LNCAP (cell line): ENCODE data around the gene GIMAP6.

Experiments
- CTCF ChIP-seq: fragments of 450-650 bp; IDR thresholded peaks from 2 replicates; pipeline ENCODE4 v1.5.1; 2017; ENCODE audit warnings: mild to moderate bottlenecking

Gene GIMAP6

DNA sequence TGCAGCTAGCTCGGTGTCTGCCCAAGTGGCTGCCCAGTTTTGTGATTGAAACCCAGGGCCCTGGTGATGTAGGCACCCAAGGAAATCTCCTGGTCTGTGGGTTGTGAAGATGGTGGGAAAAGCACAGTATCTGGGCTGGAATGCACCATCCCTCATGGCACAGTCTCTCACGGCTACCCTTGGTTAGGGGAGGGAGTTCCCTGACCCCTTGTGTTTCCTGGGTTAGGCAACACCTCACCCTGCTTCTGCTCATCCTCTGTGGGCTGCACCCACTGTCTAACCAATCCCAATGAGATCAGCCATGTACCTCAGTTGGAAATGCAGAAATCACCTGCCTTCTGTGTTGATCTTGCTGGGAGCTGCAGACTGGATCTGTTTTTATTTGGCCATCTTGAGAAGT, 37.4 kb downstream of the GIMAP6 start:
- no peak for TF ChIP-seq CTCF

GRCh38 chr7:150587551-150587950, 44.6 kb downstream of the GIMAP6 start:
- no peak for TF ChIP-seq CTCF

- no peak for TF ChIP-seq CTCF
Measured at GRCh38 chr7:150586785-150587152, 45.4 kb downstream of the GIMAP6 start.

DNA sequence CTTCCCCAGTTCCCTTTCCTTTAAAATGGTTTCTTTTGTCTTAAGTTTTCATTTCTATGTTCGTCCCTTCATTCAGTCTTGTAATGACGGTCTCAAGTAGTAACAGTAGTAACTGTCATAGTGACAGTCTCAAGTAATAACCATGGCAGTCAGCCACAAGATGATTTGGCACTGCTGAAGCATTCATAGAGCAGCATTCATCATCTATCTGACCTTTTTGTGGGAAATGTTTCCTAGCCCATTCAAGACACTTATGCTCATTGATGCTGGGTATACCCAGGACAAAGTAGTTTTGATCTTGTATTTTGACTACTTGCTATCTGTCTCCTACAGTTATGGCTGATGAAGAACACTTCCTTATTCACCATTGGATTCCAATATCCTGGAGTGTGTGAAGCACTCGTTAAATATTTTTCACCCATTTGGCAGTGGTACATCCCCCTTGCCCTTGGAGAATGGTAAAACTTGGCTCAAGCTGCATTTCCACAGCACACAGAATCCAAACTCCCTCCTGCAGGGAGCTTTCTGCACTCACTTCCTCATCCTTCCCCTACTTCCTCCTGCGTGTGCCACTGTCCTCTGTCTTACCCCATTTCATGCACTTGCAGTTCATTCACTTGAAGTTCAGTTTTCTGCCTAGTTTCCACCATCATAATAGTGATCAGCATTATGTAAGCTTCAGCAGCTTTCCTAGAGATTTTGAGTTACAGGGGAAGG, 46.0 kb downstream of the GIMAP6 start:
- TF ChIP-seq CTCF, result no peak

- TF ChIP-seq CTCF, result no peak
Measured at GRCh38 chr7:150585199-150585598, 47.0 kb downstream of the GIMAP6 start.

DNA sequence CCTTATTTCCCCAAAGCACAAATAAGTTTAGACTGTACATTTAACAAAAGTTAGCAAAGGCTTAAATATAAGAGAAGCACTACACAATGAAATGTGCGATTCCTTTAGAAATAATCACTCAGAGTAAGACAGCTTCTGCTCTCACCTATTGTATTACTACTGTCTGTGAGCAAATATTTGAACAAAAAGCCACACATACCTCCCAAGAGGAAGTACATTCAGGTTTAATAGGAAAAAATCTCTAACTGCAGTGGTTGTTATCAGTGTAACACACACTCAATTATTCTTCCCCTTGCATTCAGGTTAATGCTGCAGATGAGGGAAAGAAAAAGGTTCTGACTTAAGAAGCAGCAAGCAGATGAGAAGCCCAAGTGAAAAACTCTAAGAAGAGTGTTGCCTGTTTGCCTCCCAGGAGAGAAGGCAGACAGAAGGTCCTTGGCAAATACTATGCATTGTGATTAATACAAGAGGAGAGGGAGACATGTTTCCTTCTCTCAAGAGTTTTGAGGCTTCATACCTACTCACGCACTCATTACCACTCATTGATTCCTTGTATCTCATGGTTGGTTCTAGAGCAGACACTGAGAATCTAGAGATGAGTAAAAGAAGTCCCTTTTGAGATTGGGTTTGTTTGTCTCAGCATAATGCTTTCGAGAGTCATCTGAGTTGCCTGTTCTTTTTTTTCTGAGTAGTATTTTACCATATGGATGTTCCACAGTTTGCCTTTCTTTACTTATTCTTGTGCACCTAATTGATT, 51.4 kb downstream of the GIMAP6 start:
- TF ChIP-seq CTCF, result no peak
